GM20431 (cell line): ENCODE measurements around the gene ASPRV1.

Experiments
- in situ Hi-C: fragments of 300-500 bp; cut with MseI, MboI; formaldehyde crosslinking; loops from one replicate; pipeline ENCODE4 v1.15.0; 2020; ENCODE audit warnings: low sequenced_read_pairs; ENCODE audit not compliant: unreplicated experiment

ASPRV1 gene

DNA sequence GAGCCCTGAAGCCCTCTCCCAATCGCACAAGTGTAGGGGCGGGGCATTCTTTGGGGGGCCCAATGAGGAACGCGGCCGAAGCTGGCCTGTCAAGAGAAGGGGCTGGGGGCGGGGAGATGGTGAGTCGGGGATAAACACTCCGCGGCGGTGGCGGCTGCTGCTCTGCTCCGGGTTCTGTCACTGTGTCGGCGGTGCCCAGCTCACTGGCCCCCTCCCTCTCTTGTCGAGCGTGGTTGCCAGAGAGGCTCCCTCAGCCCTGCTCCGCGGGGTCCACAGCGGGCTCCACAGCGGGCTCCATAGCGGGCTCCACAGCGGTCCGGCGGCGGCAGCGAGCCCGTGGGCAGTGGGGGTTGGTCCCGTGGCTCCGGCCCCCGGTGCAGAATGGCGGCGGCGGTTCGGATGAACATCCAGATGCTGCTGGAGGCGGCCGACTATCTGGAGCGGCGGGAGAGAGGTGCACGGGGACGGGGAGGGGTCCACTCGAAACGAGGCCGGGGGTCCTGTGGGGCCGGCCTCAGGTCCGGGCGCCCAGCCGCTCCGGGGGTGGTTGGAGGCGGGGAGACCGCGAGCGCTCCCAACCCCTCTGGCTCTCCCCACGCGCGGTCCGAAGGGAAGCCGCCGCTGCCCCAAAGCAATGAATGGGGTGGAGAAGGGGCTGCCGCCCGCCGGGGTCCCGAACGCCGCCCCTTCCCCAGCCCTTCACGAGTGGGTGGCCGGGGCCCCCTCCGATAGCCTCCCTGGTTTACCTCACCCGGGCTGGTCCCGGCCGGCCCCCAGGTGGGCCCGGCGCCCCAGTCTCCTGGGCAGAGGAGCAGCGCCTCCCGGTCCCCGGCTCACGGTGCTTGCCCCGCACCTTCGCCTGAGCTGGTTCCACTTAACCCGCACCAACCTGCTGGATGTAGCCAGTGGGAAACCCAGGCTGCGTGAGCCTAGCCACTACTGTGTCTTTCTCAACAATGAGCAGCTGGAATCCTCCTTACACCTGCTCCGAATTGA is 46.2 kb downstream of the ASPRV1 start, which contains the start of gene MXD1:
Gene MXD1 (plus strand): TSS at position 160 of the 996 bp plus-strand sequence. CDS start 222 bp downstream, at position 382.
- in situ Hi-C loops, result loop anchor here (25.0 kb wide), 1 partner anchor 247 kb away; no protein-coding TSS in a partner anchor

- in situ Hi-C loops, result loop anchor here (25.0 kb wide), 1 partner anchor 248 kb away; no protein-coding TSS in a partner anchor
Observed at GRCh38 chr2:69914164-69914949, 47.1 kb downstream of the ASPRV1 start.

GRCh38 chr2:69911985-69912563 is 49.4 kb downstream of the ASPRV1 start:
- in situ Hi-C loops, result loop anchor here (25.0 kb wide), 1 partner anchor 250 kb away; no protein-coding TSS in a partner anchor
